GM08714 (cell line): ENCODE data around the gene ZNF423.

ENCODE experiments used
- H3K4me3 ChIP-seq: fragments of 200-500 bp; sonication (Bioruptor generic); 2 replicates; pipeline ENCODE4 v1.5.1; 2014; ENCODE audit warnings: mild to moderate bottlenecking, low read length, inconsistent platforms
- ZNF274 ChIP-seq: IDR thresholded peaks from 2 replicates; pipeline ENCODE4 v1.6.1; 2012; ENCODE audit warnings: mild to moderate bottlenecking, low read depth, low read length

The ZNF423 gene

DNA sequence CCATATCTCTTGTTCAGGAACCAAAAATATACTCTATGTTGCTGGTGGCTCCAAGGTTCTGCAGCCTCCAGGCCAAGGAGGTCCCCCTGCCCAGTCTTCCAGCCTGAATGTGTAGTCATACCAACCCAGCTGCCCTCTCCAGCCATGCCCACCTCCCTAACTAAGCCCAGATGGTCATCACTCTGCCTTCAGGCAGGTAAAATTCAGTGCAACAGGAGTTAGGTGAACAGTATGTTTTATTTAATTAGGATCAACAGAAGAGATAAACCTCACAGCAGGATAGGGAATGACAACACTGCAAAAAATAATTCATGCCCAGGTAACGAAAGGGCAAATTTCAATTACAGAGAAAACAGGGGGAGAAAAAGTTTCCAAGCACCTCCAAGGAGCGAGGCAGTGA, 9.1 kb downstream of the ZNF423 start:
- no peak for TF ChIP-seq ZNF274
- H3K4me3 ChIP-seq = no peak overlapping the region

DNA sequence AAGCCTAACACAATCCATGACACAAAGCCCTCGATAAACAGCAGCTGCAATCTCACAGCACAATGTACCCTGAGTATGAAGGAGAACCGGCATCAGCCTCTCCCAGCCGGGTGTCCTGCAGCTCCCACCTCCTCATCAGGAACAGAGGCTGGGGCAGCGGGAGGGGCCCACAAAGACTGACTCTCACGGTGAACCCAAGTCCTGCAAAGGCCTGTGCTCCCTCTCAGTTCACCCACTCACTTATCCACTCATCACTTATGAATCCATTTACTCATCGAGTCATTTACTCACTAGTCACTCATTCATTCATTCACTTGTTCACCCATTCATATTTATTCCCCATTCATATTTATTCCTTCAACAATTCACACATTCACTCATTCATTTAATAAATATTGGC, 11.6 kb downstream of the ZNF423 start:
- no peak overlapping the region for H3K4me3 ChIP-seq

DNA sequence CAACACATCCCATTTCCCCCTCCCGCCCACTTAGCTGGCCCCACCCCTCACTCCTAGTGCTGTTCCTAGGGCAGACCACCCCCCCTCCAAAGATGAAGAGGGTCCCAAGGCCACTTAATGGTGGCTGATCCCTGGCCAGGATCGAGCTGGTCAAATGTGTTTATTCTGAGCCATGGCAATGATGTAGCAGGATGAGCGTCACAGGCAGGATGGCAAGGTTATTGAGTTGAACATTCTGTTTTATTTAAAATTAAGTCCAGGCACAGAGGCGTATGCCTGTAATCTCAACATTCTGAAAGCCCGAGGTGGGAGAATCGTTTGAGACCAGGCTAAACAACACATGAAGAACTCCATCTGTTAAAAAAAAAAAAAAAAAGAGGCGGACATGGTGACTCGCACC, 12.2 kb downstream of the ZNF423 start:
- no peak overlapping the region for H3K4me3 ChIP-seq
- TF ChIP-seq ZNF274 = no peak

More for the DNA sequence above, 11.6 kb downstream of the ZNF423 start:
- TF ChIP-seq ZNF274 = no peak

DNA sequence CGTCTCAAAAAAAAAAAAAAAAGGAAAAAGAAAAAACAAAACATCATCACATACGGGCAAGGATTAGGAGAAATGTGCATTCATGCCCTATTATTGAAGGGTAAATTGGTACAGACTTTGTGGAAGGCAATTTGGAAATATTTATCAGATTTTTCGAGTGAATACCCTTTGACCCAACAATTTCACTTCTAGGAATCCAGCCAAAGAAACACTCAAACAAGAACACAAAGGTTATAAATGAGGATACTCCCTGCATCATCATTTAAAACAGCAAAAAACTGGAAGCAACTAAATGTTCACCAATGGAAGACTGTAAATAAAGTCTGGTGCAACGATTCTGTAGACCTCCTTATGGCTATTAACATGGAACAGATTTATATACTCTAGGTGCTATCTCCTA, 12.9 kb downstream of the ZNF423 start:
- no peak overlapping the region for H3K4me3 ChIP-seq
- no peak for TF ChIP-seq ZNF274

DNA sequence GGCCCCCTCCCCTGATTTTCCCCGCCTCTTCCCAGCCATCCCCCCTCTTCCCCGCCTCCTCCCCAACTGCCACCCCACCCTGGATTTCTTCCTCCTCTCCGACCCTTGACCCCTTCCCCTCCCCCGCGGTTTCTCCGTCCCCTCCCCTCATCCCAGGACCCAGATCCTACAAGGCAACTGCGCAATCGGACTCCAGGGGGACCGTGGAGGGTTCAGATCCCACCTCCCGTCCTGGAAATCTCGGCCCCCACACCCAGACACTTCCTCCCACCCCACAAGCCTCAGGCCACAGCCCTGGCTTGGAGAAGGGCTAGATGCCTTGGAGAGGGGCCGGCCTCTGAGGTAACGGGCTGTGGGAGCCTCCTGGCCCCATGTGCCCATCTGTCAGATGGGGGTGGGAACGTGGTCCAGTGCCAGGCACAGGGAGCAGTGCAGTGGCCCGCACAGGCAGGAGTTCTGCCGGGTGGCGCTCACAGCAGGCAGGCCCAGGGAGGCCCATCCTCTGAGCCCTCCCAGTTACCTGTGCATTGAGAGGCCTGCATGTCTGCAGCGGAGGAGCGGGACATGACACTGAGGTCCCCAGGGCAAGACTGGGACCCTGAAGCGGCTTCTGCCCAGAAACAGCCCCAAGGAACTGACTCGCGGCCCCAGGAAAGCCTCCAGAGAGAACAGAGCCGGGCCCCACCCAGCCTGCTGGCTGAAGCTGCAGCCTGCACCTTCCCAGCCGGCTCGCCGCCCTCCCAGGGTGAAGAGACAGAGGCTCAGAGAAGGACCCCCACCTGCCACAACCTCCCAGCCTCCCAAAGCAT, 16.7 kb downstream of the ZNF423 start:
- no peak for TF ChIP-seq ZNF274
- no peak overlapping the region for H3K4me3 ChIP-seq

DNA sequence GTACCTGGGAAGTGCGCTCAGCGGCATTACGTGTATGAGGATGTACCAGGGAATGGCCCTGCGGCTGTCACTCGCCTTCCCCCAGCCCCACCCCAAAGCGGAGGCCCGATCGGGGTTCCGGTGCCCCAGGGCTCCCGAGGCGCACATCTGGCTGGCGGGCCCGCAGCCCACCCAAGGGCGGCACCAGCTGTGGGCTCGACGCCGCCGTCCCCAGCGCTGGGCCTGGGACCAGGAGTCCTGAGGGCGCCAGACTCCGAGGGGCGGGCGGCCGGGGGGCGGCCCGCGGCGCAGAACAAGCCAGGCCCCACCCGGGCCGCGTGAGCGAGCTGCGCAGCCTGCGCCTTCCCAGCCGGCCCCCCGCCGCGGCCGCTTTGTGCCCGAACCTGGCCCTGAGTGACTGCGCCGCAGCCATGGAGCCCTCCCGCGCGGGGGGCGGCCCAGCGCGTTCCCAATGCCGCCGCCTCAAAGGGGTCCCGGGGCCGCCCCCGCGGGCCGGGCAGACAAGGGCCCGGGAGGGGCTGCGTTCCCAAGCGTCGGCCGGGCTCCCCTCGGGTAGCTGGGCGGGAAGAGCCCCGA, 17.4 kb downstream of the ZNF423 start:
- TF ChIP-seq ZNF274 = no peak
- no peak overlapping the region for H3K4me3 ChIP-seq

DNA sequence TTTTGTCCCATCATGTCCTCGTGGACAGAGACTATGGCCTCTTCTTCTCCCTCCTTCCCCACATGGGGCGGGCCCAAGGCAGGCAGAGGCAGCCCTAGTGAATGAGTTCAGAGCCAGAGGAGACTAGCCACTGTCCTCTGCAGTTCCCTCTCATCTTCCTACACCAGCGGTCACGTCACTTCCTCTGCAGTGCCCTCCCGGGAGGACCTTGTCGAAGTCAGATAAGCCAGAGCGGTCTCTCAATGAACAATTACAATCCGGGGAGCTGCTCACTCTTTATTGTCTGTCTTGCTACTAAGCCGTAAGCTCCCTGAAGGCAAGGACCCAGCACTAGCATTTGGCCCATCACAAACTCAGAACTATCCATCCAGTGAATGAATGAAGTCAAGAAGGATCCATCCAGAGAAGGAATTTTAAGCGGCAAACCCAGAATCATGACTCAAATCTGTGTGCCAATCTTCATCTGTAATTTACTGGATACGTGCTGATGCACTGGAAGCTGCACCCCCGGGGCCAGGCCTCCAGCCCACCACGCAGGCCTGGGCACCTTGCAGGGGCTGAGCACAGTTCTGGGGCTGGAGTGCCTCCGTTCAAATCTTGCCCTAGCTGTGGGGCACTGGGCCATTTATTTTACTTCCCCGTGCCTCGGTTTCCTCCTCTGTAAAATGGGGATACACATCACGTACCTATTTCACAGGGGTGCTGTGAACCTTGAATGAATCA, 18.1 kb downstream of the ZNF423 start:
- TF ChIP-seq ZNF274 = no peak
- no peak overlapping the region for H3K4me3 ChIP-seq

DNA sequence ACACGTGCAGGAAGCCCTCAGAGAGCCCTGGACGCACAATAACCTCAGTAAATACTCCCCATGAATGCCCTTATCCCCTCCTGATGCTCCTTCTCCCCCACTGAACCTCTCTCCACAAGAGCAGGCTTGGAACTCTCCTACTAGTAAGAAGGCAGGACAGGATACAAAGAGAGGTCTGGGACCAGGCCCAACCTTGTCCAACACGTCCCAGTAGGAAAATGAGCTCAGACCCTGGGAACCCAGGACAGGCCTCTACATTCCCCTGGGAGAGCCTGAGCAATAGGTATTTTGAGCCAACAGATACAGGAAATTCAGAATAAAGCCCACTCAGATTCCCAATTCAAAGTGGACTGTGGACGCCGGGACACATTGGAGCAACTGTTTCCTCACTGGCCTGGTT, 19.2 kb downstream of the ZNF423 start:
- no peak for TF ChIP-seq ZNF274
- no peak overlapping the region for H3K4me3 ChIP-seq

DNA sequence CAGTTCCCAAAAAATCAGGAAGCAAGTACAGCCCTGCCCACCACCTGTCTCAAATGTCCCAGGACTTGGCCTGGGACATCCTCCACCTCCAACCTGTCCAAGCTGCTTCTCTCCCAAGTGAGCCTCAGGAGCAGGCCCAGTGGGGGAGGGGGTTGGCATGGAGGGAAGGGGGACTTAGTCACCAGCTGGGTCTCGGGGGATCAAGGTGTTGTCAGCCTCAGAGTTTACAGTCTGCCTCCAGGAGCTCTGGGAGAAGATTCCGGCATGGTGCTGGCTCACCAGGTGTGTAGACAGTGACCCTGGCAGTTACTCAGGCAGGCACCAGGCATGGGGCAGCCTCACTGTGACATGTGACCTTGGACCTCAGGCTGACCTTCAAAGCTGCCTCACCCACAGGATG, 19.7 kb downstream of the ZNF423 start:
- no peak for TF ChIP-seq ZNF274
- H3K4me3 ChIP-seq = no peak overlapping the region

DNA sequence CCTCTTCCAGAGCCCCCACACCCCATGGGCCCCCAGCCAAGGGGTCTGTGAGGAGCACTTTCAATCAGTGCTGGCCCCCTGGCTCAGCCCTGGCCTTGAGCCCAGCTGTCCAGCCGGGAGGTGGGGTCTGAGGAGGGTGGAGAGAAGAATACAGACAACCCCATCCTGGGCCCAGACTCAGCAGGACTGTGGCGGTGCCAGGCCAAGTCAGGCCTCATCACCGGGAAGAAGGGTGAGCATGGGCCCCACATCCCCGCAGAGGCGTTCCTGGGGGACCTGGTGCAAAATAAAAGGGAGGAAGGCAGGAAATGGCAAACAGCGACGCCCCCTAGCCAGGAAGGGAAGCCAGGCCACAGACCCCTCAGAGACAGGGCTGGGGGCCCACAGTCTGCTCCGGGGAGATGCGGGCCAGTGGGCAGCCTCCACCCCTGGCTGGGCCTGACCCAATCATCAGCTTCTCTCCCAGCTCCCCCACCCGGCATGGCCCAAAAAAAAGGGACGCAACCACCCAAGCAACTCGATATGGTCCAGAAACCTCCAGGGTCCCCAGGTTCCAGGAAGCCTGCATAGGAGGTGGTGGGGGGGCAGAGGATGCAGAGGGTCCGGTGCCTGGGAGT, 20.6 kb downstream of the ZNF423 start:
- H3K4me3 ChIP-seq = no peak overlapping the region
- TF ChIP-seq ZNF274 = no peak

DNA sequence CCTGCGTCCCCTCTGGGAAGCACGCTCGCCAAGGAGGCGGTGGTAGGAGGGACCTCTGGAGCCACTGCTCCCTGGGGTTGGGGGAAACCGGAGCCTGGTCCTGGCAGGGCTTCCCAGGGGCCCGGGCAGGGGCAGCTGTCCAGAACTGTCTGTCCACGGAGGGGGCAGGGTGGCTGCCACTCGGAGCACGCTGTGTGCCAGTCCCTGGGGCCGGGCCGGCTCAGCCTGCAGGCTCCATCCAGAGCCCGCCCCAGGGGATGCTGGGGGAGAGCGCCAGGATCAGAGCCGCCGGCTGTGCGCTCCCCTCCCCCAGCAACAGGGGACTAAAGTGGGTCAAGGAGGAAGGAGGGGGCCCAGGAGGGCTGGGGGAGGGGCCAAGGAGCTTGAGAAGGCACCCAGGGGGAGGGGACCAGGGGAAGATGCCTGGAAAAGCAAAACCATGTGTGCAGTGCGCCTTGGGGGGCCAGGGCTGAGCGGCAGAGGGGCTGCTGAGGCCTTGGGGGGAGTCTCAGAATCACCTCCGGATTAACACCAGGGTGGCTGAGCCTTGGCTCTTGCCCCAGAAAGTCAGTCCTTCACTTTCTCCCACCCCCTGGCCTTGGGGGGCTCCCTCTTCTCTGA, 21.3 kb downstream of the ZNF423 start:
- no peak for TF ChIP-seq ZNF274
- no peak overlapping the region for H3K4me3 ChIP-seq

DNA sequence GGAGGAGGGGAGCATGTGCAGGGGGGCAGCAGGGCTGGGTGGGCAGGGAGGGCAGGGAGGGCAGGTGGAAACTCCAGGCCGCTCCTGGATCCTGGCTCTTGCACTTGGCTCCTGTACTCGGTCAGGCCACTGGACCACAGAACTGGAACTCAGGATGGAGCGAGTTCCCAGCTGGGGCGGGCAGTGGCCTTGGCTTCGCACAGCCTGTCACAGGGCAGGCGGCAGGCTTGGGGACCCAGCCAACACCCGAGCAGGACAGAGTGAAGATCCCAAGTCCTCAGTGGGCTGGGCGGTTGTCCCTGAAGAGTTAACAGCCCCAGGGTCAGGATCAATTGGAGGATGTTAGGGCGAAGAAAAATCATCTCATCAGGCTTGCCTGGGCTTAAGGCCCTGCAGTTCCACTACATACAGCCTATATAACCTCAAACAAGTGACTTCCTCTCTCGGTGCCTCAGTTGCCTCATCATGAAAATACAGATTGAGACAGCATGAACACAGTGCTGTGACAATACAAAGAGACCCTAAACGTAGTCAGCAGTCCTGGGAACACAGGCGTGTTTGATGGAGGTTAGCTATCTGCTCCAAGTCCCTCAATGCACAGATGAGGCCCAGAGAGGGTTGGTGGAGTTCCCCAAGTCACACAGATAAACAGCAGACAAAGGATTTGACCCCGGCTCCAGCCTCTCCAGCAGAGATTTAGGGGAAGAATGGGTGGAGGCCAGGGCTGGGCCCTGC, 21.9 kb downstream of the ZNF423 start:
- no peak for TF ChIP-seq ZNF274
- no peak overlapping the region for H3K4me3 ChIP-seq

DNA sequence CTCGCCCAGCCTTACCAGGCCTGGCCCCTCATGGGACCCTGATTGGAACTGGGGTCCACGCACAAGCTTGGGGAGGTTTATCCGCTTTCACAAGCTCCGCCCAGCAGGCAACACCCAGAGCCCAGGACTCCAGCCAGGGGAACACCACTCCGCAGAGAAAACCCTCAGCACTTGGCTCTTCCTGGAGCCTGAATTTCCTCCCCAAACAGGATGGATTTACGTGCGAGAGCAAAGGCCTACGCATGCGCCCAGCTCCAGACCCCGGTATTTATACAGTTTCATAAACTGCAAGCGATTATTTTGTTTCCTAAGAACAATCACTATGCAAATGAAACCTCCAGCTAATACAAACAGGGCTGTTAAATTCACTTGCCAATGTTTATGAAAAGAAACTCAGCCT, 22.8 kb downstream of the ZNF423 start:
- no peak overlapping the region for H3K4me3 ChIP-seq
- TF ChIP-seq ZNF274 = no peak
